Stimulated activated CD8-positive, alpha-beta memory T cell treated with anti-CD3 and anti-CD28 coated beads, Interleukin-15, amount 100 ng/mL, for 48 hours (primary cell): Measurements from ENCODE around the gene ACSBG1.

Source experiments
- DNase-seq, 2 donors: peaks; one replicate each; pipeline ENCODE4 v3.0.0-alpha.2; 2020; ENCODE audit warnings: low read depth in 2 of 2

The ACSBG1 gene

DNA sequence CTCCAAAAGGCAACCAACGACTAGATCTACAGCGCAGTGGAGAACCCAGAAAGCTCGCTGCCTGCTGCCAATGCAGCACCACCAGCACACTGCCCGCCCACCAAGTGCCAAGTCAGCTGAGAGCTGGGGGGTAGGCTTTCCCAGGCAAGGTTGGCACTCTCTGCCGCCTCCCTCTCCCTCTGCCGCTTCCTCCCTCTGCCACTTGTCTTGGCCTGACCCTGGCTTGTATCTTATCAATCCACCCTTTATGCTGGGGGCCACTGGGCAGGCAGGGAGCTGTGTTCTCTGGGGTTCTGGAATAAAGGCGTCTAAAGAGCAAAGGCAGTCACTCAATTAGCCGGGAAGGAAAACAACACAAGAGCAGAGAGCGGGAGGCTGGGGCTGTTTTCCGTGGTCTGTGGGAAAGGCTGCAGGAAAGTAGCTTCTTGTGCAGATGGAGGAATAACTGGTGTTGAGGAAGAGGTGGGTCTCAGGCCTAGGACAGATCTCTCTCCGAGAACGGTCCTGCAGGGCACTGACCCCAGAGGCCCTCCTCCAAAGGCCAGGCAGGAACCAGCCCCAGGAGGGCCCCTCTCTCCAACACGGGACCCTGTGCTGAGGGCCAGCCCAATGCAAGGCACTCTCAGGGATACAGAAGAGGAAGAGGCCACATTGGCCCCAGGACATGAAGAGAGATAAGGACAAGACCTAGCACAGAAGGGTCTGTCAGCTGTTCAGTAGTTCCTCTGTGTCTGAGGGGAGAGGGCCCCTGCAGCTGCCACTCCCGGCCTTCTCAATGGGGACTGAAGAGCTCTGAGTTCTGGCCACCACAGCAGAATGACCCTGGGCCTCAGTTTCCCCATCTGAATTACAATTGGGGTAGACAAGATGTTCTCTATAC, 30.8 kb downstream of the ACSBG1 start:
- no peak for DNase-seq

DNA sequence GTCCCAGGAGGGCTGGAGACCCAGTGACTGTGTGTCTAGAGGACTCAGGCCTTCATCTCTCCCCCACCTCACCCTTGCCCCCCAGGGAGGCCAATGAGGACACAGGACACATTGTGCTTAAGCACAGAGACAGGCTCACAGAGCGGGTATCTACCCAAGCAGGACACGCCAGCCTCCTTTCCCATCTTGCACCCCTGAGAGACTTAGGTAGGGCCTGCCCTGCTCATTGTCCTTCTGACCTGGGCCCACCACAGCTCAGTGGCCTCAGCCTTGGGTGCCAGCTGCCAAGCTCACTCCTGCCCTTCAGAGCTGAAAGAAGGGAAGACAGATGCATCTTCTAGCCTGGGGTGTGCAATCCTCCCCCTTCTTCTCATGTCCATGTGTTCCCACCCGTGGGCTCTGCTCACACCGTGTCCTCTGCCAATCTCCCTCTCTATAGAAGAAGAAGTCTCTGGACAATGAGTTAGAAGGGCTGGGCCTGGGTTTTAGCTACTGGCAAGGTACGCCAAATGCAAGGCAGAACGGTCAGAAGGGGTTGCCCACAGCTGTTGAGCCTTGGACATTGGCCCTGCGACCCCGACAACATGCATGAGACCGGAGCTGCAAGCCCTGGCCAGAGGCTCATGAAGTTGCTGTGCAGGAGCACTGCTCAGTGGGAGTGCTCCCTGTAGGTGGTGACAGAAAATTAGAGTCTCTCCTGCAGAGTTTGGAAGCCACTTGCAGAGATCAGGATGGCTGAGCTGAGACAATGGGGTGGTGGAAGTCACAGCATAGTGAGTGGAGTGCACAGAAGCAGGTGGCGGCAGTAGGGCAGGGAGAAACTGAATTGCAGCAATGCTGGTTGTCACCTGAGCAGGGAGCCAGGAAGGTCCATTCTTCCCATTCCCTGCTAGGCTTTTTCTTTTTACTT, 32.8 kb downstream of the ACSBG1 start:
- DNase-seq, result no peak

DNA sequence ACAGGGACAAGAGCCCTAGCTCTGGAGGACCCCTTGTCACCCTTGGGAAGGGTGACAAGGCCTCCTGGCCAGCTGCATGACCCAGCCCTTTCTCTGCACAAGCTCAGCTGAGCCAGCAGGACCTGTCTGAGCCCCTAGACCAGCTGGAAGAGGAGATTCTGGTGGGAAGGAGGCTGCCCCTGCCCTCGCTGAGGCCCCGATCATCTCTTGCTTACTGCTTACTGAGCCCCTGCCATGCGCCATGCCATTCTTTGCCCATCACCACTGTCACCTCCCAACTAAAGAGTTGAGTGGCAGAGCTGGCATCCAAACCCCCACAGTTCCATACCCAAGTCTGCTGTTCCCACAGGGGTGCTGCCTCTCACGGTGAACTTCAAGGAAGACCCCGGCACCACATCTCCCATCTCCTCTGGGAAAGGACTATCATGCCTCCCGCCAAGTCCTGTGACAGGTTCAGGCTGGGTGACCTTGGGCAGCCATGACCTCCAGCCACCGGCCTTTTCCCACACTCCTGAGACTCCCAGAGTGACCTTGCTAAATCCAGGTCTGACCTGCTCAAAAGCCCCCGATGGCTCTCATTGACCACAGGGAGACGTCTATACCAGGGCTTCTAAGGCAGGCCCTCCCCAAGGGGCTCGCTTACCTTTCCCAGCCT, 34.0 kb downstream of the ACSBG1 start:
- no peak for DNase-seq

DNA sequence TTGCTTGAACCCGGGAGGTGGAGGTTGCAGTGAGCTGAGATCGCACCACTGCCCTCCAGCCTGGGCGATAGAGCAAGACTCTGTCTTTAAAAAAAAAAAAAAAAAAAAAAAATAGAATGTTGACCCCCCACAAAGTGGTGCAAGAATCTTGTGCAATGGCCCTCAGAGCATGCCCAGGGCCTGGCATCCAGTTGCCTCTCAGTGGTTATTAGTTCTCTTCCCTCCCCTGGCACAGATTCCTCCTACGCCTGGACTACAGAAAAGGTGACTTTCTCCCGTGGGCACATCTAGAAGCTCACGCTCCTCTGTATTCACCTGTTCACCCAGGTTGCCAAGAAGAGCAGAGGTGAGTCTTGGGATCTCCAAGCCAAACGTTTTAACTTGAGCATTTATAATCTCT, 36.7 kb downstream of the ACSBG1 start:
- DNase-seq, result no peak

- peak in 1 of 2 donors; percentile 19 for DNase-seq
These were observed 38.6 kb downstream of the ACSBG1 start for GRCh38 chr15:78195735-78196201.

DNA sequence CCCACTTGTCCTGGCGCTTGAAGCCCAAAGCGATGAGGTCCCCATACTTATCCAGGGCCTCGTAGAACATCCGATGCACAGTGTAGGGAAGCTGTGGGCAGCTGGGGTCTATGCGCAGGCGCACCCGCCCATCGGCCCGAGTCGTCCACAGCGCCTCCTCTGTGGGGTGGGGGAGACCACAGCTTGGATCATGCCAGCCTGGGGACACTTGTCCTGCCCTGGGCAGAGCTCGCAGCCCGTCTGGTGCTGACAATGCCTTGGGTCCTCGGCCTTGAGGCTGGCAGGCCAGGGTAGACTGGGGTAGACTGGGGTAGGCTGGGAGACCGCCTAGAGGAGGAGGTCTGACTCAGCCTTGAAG, 39.8 kb downstream of the ACSBG1 start:
- DNase-seq, result no peak

DNA sequence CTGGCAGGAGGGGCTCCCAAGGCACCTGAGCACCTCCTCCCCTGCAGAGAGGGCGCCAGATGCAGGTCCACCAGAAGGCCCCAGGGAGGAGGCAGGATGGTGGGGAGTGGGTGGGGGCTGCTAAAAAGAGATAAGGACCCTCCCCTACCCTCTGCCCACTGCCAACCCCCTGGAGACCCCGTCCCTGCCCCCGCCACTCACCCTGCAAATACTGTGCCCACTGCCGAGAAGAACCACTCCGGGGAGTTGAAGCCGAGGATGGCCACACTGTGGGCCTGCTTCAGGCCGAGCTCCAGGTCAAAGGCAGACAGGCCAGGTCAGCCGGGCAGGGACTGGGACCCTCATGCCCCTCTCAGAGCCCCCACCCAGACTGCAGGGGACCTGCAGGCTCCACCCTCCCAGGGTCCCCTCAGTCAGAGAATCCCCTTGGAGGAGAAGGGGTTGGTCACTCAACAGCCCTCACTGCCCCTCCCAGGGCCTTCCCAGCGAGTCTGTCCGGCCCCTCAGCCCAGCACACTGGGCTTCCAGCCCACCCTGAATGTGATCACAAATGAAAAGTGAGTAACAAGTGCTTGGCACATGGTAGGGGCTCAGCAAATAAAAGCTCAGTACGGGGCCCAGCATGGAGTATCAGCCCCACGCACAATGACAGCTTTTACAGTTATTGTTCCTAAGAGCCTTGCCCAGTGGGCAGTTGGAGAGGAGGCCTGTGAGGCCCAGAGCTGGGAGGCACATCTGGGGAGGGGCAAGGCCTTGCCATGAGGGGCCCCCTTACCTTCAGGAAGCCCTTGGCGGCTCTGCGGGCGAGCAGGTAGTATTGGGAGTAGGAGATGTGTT, 40.4 kb downstream of the ACSBG1 start:
- DNase-seq, result no peak

GRCh38 chr15:78192826-78193594, 41.4 kb downstream of the ACSBG1 start:
- DNase-seq, result no peak

DNA sequence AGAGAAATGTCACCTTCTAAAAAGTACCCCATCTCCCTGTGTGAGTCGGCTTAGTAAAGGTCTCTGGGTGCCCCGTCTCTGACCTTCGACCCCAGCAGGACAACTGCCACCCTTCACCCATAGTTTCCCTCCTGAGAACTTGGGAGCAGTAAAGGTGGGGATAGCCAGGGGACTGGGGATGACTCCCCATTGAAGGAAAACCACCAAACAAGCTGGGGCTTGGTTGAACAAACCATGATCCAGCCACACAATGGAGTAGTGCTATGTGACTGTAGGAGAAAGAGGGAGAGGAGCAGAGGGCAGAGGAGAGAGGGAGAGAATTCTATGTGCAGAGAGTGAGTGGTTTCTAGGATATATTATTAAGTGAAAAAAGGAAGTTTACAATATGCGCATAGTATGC, 51.5 kb downstream of the ACSBG1 start:
- DNase-seq, result no peak

DNA sequence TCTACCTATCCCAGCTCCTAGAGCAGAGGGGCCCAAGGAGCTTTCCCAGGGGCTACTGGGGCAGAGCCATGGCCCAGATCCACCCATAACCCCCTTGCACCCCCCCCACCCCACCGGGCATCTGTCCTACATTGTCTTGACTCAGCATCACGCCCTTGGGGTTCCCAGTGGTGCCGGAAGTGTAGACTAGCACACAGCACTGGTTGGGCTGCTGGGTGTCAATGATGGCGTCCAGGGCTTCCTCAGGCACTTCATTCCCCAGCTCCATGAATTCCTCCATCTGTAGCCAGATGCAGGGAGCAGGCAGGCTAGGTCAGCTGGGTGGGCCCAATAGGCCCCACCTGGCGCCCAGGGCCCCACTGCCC, 52.0 kb downstream of the ACSBG1 start:
- no peak for DNase-seq

DNA sequence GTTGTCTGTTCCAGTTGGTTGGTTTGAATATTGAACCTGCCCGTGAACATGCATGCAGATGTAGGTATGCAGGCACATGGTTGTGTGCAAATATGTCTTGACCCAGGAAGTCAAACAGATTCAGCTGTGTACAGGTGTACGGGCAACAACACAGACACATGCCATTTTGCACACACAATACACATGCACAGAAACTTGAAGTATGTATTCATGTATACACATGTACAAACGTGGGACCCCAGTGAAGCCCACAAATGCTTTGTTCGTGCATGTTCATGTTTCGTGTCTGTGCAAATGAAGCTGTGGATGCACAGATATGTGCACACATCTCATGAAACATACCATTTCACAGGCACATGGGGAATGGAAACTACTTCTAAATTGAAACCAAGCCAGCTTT, 54.5 kb downstream of the ACSBG1 start:
- DNase-seq, result no peak

- no peak for DNase-seq
These were observed 55.0 kb downstream of the ACSBG1 start for GRCh38 chr15:78179286-78179840.

GRCh38 chr15:78178064-78178463, 56.3 kb downstream of the ACSBG1 start:
- no peak for DNase-seq

GRCh38 chr15:78177447-78177873, 56.9 kb downstream of the ACSBG1 start:
- DNase-seq, result peak in 1 of 2 donors; percentile 18

DNA sequence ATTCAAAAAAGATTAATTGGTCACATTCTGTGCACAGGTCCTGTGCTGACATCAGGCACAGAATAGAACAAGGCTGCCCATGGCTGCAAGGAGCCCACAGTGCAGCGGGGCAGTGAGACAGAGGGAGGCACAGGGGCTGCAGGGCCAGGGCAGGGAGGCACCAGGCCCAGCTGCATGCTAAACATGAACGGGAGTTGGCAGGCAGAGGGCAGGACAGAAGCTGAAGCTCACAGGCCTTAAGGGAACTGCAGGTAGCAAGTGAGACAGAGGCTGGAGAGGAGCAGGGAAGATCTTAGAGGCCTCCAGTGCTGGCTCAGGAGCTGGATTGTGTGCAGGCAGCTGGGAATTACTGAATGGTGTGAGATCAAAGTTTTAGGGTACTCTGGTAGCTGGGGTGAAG, 59.0 kb downstream of the ACSBG1 start:
- DNase-seq, result no peak

- no peak for DNase-seq
These were observed 60.0 kb downstream of the ACSBG1 start for GRCh38 chr15:78174401-78174800.

- DNase-seq, result no peak
These were observed 62.4 kb downstream of the ACSBG1 start for GRCh38 chr15:78171864-78172472.

DNA sequence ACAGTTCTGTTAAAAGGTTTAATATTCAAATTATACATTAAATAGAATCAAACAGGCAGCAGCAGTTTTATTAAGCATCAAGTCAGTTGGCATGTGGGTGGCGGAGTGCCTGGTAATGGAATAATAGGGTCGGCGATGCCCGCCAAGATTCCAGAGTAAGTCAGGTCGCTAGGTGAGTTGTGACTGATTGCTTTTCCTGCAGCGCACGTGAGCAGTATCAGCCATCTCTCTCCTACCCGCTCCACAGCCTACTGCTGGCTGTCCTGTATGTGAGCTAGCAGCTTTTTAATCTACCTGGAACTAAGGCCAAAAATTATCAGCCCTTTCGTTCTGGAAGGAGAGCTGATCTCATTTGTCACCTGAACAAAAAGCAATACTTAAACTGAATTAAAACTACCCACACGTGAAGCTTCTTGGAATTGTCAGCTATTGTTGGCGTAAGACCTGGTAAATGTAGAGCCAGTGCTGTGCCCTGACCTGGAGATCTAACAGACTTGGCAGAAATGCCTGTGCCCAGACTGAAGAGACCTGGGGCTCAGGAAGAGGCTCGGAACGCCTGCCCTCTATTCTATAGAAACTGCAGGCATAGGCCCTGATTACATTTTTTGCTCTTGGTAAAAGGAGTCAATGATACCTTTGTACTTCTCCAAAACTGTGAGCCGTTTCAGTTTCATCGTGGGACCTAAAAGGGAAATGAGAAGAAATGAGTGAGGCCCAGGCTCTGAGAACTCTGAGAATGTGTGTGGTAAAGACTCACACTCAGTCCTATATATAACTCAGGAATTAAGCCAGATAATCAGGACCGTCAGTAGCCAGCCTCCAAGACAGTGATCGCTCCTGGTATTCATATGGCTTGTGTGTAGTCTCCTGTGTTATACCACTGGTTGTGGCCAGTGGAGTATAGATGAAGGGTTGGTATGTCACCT, 63.3 kb downstream of the ACSBG1 start:
- no peak for DNase-seq

- no peak for DNase-seq
These were observed 65.8 kb downstream of the ACSBG1 start for GRCh38 chr15:78168608-78169007.
